ENCODE measurements around the gene TMEM229B.

The TMEM229B gene

DNA sequence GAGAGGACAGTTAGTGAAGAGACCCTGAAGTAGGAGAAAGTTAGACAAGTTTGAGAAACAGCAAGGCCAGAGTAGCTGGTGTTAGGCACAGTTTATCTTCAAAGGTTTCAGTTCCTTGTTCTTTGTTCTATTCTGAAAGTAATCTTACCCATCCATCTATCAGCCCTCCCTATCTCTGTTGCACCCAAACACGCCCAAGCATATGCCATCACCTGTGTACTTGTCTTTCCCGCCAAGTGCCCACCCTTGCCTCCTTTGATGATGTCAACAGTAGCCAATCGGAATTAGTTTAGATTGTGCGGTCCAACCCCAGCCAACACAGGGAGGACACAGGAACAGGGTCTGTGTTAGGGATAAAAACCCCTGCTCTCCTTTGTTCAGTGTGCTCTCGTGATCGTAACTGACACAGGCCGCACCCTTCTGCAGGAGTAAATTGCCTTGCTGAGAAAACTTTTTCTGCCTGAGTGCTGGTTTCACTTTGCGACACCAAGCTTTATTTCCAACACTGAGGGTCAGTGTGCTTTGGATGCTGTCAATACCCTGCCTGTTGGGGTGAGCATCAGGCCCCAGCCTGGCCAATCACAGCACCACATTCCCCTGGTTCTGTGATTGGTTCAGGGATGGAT, 4.7 kb upstream of the TMEM229B start:
- DNase-seq (ENCODE audit: low read depth, low spot score) = no peak
- in situ Hi-C loops (cut with HindIII; ENCODE audit: low sequenced_read_pairs) = no loop called here
- no peak for TF ChIP-seq CTCF (IDR thresholded peaks at IDR 0.05; ENCODE audit: low read depth, low read length)
- no peak overlapping the region for H3K4me3 ChIP-seq (ENCODE audit: low read depth, low read length)

- no peak overlapping the region for H3K4me3 ChIP-seq (ENCODE audit: low read depth, low read length)
- in situ Hi-C loops (cut with HindIII; ENCODE audit: low sequenced_read_pairs) = no loop called here
- no peak for TF ChIP-seq CTCF (IDR thresholded peaks at IDR 0.05; ENCODE audit: low read depth, low read length)
- DNase-seq (ENCODE audit: low read depth, low spot score) = no peak
Measured at GRCh38 chr14:67492538-67492937, 4.0 kb upstream of the TMEM229B start.

DNA sequence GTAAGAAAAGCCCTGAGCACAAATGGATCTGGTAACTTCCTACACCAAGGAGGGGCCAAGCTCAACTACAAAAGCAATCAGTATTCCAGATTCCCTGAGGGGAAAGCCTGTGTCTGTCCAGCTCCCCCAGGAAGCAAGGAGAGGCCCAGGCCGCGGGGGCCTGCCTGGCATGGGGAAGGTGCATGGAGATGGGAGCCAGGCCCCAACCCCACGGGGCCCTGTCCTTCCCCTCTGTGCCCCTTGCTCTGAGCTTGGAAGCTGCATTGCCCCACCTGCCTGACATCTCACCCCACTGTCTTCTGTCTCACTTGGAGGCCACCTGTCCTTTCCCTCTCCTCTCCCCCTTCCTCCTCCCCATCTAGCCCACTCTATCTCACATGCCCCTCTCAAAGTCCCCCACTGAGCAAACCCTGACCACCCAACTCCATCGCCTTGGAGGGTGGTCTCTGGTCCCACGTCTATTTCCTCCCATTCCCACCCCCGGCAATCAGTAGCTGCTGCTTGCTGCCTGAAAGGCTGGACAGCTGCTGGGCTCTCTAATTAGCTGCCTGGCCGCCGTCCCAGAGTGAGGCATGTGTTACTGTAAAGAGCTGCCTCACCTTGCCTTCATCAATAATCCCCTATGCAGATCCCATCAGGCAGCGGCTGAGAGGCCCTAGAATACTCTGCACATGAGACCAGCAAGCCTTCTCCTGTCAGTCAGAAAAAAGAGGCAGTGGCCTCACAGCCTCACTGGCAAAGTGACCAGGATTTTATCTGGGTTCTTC, 3.4 kb upstream of the TMEM229B start:
- TF ChIP-seq CTCF (IDR thresholded peaks at IDR 0.05; ENCODE audit: low read depth, low read length) = no peak
- in situ Hi-C loops (cut with HindIII; ENCODE audit: low sequenced_read_pairs) = no loop called here
- DNase-seq (ENCODE audit: low read depth, low spot score) = no peak

GRCh38 chr14:67491285-67491684, 2.8 kb upstream of the TMEM229B start:
- no peak overlapping the region for H3K4me3 ChIP-seq (ENCODE audit: low read depth, low read length)
- in situ Hi-C loops (cut with HindIII; ENCODE audit: low sequenced_read_pairs) = no loop called here
- no peak for TF ChIP-seq CTCF (IDR thresholded peaks at IDR 0.05; ENCODE audit: low read depth, low read length)
- DNase-seq (ENCODE audit: low read depth, low spot score) = no peak

More for the DNA sequence above, 3.4 kb upstream of the TMEM229B start:
- H3K4me3 ChIP-seq (ENCODE audit: low read depth, low read length) = no peak overlapping the region

GRCh38 chr14:67490196-67490595, 1.7 kb upstream of the TMEM229B start:
- no peak overlapping the region for H3K4me3 ChIP-seq (ENCODE audit: low read depth, low read length)
- TF ChIP-seq CTCF (IDR thresholded peaks at IDR 0.05; ENCODE audit: low read depth, low read length) = no peak
- no peak for DNase-seq (ENCODE audit: low read depth, low spot score)
- in situ Hi-C loops (cut with HindIII; ENCODE audit: low sequenced_read_pairs) = no loop called here

DNA sequence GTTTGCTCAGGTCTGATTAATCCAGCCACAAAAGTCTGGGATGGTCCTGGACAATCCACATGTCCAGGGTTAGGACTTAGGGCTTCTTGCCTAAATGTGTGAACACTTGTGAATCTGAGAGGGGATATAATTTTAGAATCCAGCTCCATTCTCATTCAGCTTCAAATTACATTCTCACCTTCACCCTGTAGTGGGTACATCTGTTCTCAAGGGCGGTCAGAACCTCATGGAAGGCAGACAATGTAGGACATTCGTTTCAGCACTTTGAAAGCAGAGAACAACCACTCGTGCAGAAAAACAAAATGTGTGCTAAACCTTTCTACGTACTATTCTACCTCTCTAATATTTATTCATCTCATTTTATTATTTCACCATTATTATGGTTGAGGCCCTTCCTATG, 1.2 kb downstream of the TMEM229B start:
- no peak overlapping the region for H3K4me3 ChIP-seq (ENCODE audit: low read depth, low read length)
- in situ Hi-C loops (cut with HindIII; ENCODE audit: low sequenced_read_pairs) = no loop called here
- TF ChIP-seq CTCF (IDR thresholded peaks at IDR 0.05; ENCODE audit: low read depth, low read length) = no peak
- DNase-seq (ENCODE audit: low read depth, low spot score) = no peak

All from astrocyte of the spinal cord (primary cell).